K562 treated with DMSO at 1 percent for 4 hours (cell line): ENCODE results near the gene KLK14. TPM values are rescaled to one million over a fixed set of nuclear protein-coding genes. Genes with fewer than 3 reads are reported as not detected.

ENCODE experiments used
- total RNA-seq: library from RNA; unstranded; fragments of 300-600 nt; gene quantifications from 2 replicates; pipeline ENCODE4 v1.2.3, GENCODE V29; 2022; ENCODE audit not compliant: insufficient read depth

Gene KLK14
- total RNA-seq = not detected in 2 replicates

GRCh38 chr19:51082611-51083010 lies at the start of gene KLK14:
KLK14 (minus strand) TSS chr19:51082887; CDS start chr19:51082614, 273 bp downstream.

DNA sequence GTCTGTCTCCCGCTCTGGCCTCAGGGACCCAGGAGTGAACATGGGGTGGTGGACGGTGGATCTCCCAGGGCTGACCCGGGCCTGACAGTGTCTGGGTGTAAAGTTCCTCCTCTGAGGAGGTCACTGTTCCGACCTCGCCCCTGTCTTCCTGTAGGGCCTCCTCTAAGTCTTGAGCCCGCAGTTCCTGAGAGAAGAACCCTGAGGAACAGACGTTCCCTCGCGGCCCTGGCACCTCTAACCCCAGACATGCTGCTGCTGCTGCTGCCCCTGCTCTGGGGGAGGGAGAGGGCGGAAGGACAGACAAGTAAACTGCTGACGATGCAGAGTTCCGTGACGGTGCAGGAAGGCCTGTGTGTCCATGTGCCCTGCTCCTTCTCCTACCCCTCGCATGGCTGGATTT lies 42.0 kb upstream of the KLK14 start, which contains the start of gene SIGLEC9:
TSS of gene SIGLEC9 (plus strand) at position 178 of the 400 bp plus-strand sequence. CDS start at position 247, 69 bp downstream.

DNA sequence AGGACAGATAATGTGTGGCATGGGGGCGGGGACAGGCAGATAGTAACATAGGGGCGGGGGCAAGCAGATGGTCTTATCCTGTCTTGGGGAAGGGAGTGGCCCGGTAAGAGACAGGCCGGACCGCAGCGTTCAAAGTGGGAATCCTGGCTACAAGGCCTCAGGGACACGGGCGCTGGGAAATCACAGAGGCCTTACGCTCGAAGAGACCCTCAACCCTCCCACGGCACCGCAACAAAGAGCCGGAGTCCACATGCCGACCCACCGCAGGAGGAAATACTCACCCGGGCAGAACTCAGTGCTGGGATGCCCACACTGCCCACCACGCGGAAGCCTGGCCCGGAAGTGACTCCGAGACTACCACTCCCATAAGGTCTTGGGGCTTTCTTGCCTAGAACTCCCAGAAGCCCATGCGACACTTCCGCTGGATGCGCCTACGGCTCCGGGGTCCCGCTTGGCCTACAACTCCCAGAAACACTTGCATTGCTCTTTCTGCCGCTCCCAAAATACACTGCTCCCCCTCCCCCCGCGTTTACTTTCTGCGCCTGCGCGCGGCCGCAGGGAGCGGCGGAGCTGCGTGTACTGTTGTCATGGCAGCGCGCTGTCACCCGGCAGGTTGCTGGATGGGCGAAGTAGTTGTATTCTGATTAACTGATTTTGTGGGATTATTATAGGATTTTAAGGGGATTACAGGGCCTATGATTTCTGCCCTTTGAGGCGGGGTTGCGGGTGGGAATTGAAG lies 25.5 kb upstream of the KLK14 start, which contains the start of gene CTU1:
TSS of gene CTU1 (minus strand) at position 344 of the 739 bp plus-strand sequence. CDS start 3,840 bp downstream, outside the sequence.

GRCh38 chr19:51064534-51065220 lies 18.0 kb downstream of the KLK14 start, which contains the start of gene KLK13:
KLK13 (minus strand) TSS chr19:51065092; CDS start chr19:51065067, 25 bp downstream.

DNA sequence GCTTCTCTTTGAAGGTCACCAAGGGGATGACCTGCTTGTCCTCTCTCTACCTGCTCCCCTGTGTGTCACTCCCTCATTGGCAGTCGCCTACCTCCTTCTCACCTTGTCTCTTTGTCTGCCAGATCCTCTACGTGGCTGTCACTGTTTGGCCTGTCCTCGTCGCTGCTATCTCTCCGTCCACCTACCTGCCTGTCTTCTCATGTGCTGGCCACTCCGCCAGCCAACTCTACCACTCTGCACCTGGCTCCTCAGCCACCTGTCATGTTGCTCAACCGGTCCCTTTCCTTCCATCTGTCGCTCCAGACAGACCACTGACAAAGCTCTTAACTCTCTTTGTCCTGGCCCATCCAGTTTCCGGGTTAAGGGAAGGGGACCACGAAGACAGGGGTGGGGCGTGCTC lies 48.0 kb downstream of the KLK14 start, which contains the start of gene KLK12:
TSS of gene KLK12 (minus strand) at position 299 of the 400 bp plus-strand sequence. CDS start 381 bp downstream, outside the sequence.

Other genes starting within 250 kb of the KLK14 start
- gene KLK15, start 249.3 kb downstream of the KLK14 start, total RNA-seq = not detected in 2 replicates
- gene KLK3, start 228.0 kb downstream of the KLK14 start, total RNA-seq = not detected in 2 replicates
- not detected in 2 replicates for gene KLK2, start 209.4 kb downstream of the KLK14 start, total RNA-seq
- not detected in 2 replicates for gene KLK4, start 171.5 kb downstream of the KLK14 start, total RNA-seq
- not detected in 2 replicates for gene KLK5, start 129.8 kb downstream of the KLK14 start, total RNA-seq
- not detected in 2 replicates for gene KLK6, start 113.3 kb downstream of the KLK14 start, total RNA-seq
- gene KLK7, start 99.0 kb downstream of the KLK14 start, total RNA-seq = not detected in 2 replicates
- not detected in 2 replicates for gene KLK8, start 81.3 kb downstream of the KLK14 start, total RNA-seq
- not detected in 2 replicates for gene KLK10, start 63.2 kb downstream of the KLK14 start, total RNA-seq
- gene KLK11, start 56.3 kb downstream of the KLK14 start, total RNA-seq = not detected in 2 replicates
- not detected in 2 replicates for gene KLK12, start 47.9 kb downstream of the KLK14 start, total RNA-seq
- gene KLK13, start 17.8 kb downstream of the KLK14 start, total RNA-seq = 2.8 TPM in 1 of 2 replicates, not detected in the other
- 13.2 and 13.3 TPM in 2 replicates for gene CTU1, start 25.5 kb upstream of the KLK14 start, total RNA-seq
- 0.52 TPM in 1 of 2 replicates, not detected in the other for gene SIGLEC9, start 42.0 kb upstream of the KLK14 start, total RNA-seq
- gene SIGLEC7, start 59.4 kb upstream of the KLK14 start, total RNA-seq = 0.48 TPM in 1 of 2 replicates, not detected in the other
- 58.9 and 71.8 TPM in 2 replicates for gene CD33, start 142.2 kb upstream of the KLK14 start, total RNA-seq
- not detected in 2 replicates for gene SIGLECL1, start 168.2 kb upstream of the KLK14 start, total RNA-seq
- gene IGLON5, start 228.8 kb upstream of the KLK14 start, total RNA-seq = 0.30 TPM in 1 of 2 replicates, not detected in the other